Immature natural killer cell (primary cell): ENCODE data around the gene KLHL29. TPM values are rescaled to one million over a fixed set of nuclear protein-coding genes. Genes with fewer than 3 reads are reported as not detected.

Experiments
- DNase-seq, 3 donors: peaks; one replicate each; pipeline ENCODE4 v3.0.0; 2022; ENCODE audit warnings: mixed read lengths in 1 of 3
- H3K27ac Mint-ChIP-seq, 6 donors: one replicate each; pipeline ENCODE4 v1.8.0; 2020; ENCODE audit warnings: mixed read lengths in 6 of 6, mild to moderate bottlenecking in 5 of 6, inconsistent platforms in 4 of 6, moderate library complexity in 3 of 6
- H3K27me3 Mint-ChIP-seq, 3 donors: one replicate each; pipeline ENCODE4 v1.8.0; 2020 to 2021; ENCODE audit warnings: low read depth in 3 of 3, mild to moderate bottlenecking in 3 of 3, mixed read lengths in 3 of 3, moderate library complexity in 3 of 3, inconsistent platforms in 1 of 3
- H3K36me3 Mint-ChIP-seq, 3 donors: one replicate each; pipeline ENCODE4 v1.8.0; 2020; ENCODE audit warnings: mixed read lengths in 3 of 3, inconsistent platforms in 2 of 3, mild to moderate bottlenecking in 2 of 3
- H3K4me1 Mint-ChIP-seq, 2 donors: one replicate each; pipeline ENCODE4 v1.8.0; 2020; ENCODE audit warnings: inconsistent platforms in 2 of 2, mild to moderate bottlenecking in 2 of 2, mixed read lengths in 2 of 2, moderate library complexity in 1 of 2
- H3K4me3 Mint-ChIP-seq, 5 donors: one replicate each; pipeline ENCODE4 v1.8.0; 2020; ENCODE audit warnings: mild to moderate bottlenecking in 5 of 5, mixed read lengths in 5 of 5, inconsistent platforms in 3 of 5, moderate library complexity in 3 of 5
- H3K9me3 Mint-ChIP-seq, 6 donors: one replicate each; pipeline ENCODE4 v1.8.0; 2020; ENCODE audit warnings: mild to moderate bottlenecking in 6 of 6, mixed read lengths in 6 of 6, inconsistent platforms in 4 of 6, moderate library complexity in 3 of 6
- polyA plus RNA-seq, 3 donors: library from polyadenylated mRNA; unstranded; fragments of 300-500 nt; fragmentation: Illumina TruSeq; gene quantifications; one replicate each; pipeline ENCODE4 v1.2.3, GENCODE V29; 2021

KLHL29 gene
- polyA plus RNA-seq, 3 donors from 2014 or later = 0.02 to 0.41 TPM; not detected in 1

DNA sequence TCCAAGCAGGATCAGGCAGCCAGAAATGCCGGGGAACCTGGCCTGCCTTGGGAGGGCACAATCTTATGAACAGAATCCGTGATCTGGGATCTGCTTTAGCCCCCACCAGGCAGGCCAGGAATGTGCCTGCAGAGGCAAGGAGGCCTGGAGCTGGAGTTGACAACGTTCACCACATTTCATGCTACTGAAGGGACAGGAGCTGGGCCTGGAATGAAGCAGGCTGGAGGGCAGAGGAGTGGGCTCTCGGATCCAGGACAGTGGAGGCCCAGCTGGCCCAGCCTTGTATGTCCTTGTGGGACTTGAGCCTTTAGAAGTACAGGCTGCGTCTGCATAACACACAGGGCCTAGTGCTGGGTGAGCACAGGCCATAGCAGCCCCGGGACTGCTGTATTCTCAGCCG, 91.8 kb downstream of the KLHL29 start:
- no peaks in the 10 kb centered on the region for H3K4me1 Mint-ChIP-seq
- no peak overlapping the region for H3K27ac Mint-ChIP-seq
- peaks cover 0 to 1% (median 0%) of the 10 kb centered on the region in 6 donors for H3K9me3 Mint-ChIP-seq
- H3K4me3 Mint-ChIP-seq = no peak overlapping the region
- peaks cover 0 to 4% (median 0%) of the 10 kb centered on the region in 3 donors for H3K27me3 Mint-ChIP-seq
- H3K36me3 Mint-ChIP-seq = no peaks in the 10 kb centered on the region
- no peak for DNase-seq

DNA sequence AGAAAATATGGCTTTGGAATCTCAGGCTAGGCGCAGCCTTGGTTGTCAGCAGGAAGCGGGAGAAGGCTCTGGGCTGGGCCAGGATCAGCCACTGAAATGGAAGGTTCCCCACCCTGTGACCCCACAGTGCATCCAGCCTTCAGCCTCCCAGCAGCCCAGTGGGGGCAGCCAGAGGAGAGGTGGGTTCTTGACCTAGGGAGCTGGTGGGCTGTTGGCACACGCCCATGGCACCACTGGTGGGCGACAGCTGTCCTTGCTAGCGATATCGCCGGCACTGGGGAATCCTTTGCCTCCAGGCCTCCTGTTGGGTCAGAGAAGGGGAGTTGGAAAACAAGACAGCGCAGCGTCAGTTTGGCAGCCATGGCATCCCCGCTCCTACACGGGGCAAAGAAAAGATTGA, 92.4 kb downstream of the KLHL29 start:
- no peaks in the 10 kb centered on the region for H3K4me1 Mint-ChIP-seq
- H3K27ac Mint-ChIP-seq = no peak overlapping the region
- no peak for DNase-seq
- H3K4me3 Mint-ChIP-seq = no peak overlapping the region
- H3K36me3 Mint-ChIP-seq = no peaks in the 10 kb centered on the region
- H3K9me3 Mint-ChIP-seq = peaks cover 0 to 1% (median 0%) of the 10 kb centered on the region in 6 donors
- H3K27me3 Mint-ChIP-seq = peaks cover 0 to 4% (median 0%) of the 10 kb centered on the region in 3 donors

DNA sequence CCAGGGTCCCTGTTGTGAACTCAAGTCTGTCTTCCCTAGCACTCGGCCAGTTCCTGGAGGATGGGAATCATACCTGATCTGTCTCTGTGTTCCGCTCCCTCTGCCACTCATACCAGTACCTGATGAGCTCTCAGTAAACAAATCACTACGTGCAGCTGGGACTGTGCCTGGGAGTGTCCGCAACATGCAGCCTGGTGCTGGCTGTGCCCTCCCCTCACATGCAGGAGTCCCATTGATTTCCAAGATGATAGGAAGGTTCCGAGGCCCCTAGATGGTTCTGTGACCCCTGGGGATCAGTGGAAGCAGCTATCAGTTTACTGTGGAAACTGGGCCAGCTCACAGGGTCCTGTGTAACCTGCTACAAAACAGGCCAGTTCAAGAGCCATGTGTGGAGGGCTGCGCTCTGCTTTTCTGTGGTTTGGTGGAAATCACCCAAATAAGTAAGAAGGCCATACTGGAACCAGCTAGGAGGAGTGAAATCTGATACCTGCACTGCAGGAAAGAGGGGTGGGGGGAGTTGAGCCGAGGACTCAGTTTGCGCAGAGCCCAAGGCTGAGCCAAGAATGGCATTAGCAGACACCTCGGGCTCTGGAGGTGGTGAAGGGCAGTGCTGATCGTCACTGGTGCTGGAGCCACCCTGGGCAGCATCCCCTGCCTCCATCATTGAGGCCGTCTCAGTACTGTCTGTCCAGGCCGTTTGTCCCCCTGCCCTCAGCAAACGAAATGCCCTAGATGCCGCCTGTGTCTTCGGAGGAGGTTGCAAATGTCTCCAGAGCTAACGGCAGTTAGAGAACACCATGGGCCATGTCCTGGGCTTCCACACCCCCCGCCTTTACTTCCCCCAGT, 93.3 kb downstream of the KLHL29 start:
- Mint-ChIP-seq H3K9me3 (peaks cover 0 to 1% (median 0%) of the 10 kb centered on the region in 6 donors), H3K4me3 (no peak overlapping the region), H3K27ac (no peak overlapping the region), H3K27me3 (peaks cover 0 to 4% (median 0%) of the 10 kb centered on the region in 3 donors), H3K4me1 (no peaks in the 10 kb centered on the region), H3K36me3 (no peaks in the 10 kb centered on the region)
- DNase-seq = no peak

DNA sequence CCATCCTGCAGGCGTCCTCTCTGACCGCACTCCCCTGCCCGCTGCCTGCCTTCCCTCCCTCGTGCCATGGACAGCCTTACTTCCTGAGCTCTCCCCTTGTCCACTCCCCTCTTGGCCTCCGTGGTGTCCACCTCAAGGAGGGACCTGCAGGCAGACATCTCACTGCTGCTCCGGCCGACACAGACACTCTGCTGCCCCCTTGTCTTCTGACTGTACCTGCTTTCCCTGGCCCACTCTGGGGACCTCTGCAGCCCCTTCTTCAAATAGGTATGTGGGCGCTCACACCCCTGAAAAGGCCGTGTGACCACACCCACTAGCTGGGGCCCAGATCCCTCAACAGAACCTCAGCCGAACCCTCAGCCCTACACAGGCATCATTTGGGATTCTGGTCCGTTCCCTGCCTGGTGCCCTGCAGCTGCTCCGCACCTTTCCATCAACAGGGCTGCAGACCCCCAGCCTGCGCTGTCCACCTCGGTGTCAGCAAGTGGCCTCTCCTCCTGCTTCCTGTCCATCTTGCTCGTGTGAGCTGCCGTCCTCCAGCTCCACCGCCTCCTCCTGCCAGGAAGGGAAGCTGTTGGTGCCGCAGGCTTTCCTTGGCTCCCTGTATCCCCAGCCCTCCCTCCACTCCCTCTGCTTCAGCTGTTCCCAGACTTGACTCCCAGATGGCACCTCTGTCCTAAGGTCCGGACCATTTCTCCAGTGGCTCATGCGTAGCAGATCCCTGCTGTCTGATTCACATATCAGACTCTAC, 94.1 kb downstream of the KLHL29 start:
- peaks cover 0 to 1% (median 0%) of the 10 kb centered on the region in 6 donors for H3K9me3 Mint-ChIP-seq
- DNase-seq = no peak
- no peaks in the 10 kb centered on the region for H3K4me1 Mint-ChIP-seq
- peaks cover 0 to 5% (median 0%) of the 10 kb centered on the region in 3 donors for H3K27me3 Mint-ChIP-seq
- H3K4me3 Mint-ChIP-seq = no peak overlapping the region
- no peak overlapping the region for H3K27ac Mint-ChIP-seq
- no peaks in the 10 kb centered on the region for H3K36me3 Mint-ChIP-seq

DNA sequence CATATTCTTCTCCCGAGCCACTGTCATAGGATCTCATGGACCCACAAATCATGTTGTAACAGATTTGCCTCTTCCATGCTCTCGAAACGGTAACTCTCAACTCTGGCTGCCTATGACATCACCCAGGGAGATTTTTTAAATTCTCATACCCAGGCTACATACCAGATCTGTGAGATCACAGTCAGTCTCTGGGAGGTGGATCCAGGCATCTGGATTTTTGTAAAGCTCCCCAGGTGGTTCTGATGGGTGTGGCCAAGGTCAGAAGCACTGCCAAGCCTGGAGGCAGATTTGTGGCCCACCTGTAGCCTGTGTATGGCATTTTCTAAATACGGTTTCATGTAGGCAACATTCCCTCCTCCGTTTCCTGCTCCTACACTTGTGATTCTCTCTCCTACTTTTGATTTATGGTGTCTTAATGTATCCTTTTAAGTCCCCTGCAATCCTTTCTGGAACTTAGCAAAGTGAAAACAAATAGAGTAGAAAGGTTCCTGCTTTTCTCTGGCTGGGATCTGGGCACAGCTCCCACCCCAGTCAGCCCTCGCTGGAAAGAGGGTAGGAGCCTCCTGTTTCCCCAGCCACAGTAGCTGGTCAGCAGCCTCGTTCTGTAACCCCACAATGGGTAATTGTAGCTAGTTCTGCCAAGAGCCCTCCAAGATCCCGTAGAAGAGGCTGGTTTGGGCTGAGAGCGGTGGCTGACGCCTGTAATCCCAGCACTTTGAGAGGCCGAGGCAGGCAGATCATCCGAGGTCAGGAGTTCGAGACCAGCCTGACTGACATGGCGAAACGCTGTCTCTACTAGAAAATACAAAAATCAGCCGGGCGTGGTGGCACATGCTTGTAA, 96.2 kb downstream of the KLHL29 start:
- DNase-seq = no peak
- Mint-ChIP-seq H3K27me3 (peaks cover 0 to 9% (median 0%) of the 10 kb centered on the region in 3 donors), H3K4me3 (no peak overlapping the region), H3K9me3 (no peaks in the 10 kb centered on the region), H3K36me3 (no peaks in the 10 kb centered on the region), H3K4me1 (no peaks in the 10 kb centered on the region), H3K27ac (no peak overlapping the region)

DNA sequence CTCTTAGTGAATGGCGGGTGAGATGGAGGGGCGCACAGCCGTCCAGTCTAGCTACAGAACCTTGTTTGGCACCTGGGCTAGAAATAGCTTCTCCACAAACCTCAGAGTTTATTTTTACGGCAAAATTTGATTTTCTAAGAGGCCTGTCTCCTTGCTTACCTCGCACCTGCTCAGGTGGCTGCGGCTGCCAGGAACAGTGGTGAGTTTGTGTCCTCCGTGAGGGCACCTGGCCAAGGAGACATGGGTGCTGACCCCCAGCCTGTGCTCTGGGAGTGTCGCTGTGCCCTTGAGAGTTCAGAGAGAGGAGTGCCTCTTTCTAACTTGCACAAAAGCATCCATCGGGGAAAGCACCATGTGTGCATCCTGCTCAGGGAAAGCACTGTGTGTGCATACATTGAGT, 97.2 kb downstream of the KLHL29 start:
- H3K4me1 Mint-ChIP-seq = no peaks in the 10 kb centered on the region
- H3K4me3 Mint-ChIP-seq = no peak overlapping the region
- peaks cover 0 to 5% (median 0%) of the 10 kb centered on the region in 3 donors for H3K27me3 Mint-ChIP-seq
- DNase-seq = no peak
- no peaks in the 10 kb centered on the region for H3K36me3 Mint-ChIP-seq
- no peaks in the 10 kb centered on the region for H3K9me3 Mint-ChIP-seq
- no peak overlapping the region for H3K27ac Mint-ChIP-seq

DNA sequence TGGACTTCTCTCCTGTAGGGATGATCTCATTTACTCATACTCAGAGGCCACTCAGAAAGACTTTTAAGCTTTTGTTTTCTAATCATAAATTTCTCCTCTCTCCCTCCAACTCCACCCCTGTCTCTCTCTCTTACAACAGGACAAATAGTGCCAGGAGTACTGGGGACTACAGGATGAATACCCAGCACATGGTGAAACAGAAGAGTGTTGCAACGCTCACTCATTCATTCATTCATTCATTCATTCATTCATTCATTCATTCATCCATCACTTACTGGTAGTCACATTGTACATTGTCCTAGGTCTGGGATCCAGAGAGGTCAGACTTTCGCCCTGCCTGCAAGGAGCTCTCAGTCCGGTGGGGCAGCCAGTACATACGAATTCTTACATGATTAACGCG, 97.6 kb downstream of the KLHL29 start:
- H3K9me3 Mint-ChIP-seq = no peaks in the 10 kb centered on the region
- H3K27me3 Mint-ChIP-seq = peaks cover 0 to 4% (median 0%) of the 10 kb centered on the region in 3 donors
- H3K4me1 Mint-ChIP-seq = no peaks in the 10 kb centered on the region
- H3K36me3 Mint-ChIP-seq = no peaks in the 10 kb centered on the region
- H3K4me3 Mint-ChIP-seq = no peak overlapping the region
- no peak for DNase-seq
- H3K27ac Mint-ChIP-seq = no peak overlapping the region

DNA sequence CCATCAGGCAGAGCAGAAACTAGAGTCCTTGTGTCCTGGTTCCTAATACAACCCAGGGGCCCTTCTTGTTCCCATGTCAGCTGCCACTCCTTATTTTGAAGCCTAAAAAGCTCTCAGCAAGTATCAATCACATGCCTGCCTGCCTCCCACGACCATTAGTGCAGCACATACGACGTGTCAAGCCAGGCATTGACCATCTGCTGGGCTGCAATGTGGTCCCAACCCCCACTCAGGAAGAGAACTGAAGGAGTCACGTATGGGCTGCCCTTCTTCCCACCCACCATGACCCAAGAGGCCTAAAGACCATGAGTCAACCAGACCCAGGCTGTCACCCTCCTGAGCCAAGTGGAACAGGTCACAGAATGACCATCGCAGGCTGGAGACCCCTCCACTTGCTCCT, 98.8 kb downstream of the KLHL29 start:
- Mint-ChIP-seq H3K36me3 (no peaks in the 10 kb centered on the region), H3K27ac (no peak overlapping the region), H3K9me3 (no peaks in the 10 kb centered on the region), H3K4me3 (no peak overlapping the region), H3K27me3 (peaks cover 0 to 4% (median 0%) of the 10 kb centered on the region in 3 donors), H3K4me1 (no peaks in the 10 kb centered on the region)
- DNase-seq = no peak

DNA sequence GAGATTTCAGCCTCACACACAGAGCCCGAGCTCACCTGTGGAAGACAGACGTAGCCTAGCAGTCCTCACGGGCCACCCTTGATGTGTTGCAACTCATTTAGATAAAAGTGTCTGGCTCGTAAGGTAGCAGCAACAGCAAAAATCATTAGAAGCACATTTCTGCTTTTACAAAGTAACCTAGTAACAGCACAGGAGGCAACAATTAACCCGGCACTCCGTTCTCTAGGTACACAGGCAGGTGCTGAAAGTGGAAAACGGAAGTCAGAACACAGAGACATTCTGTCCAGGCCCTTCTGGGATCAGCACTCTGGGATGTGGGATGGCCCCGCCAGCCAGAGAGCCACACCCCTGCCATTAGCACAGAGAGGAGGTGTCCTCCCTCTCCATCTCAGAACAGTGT, 99.3 kb downstream of the KLHL29 start:
- Mint-ChIP-seq H3K4me3 (no peak overlapping the region), H3K27me3 (peaks cover 0 to 4% (median 0%) of the 10 kb centered on the region in 3 donors), H3K9me3 (no peaks in the 10 kb centered on the region), H3K36me3 (no peaks in the 10 kb centered on the region), H3K27ac (no peak overlapping the region), H3K4me1 (no peaks in the 10 kb centered on the region)
- DNase-seq = no peak

DNA sequence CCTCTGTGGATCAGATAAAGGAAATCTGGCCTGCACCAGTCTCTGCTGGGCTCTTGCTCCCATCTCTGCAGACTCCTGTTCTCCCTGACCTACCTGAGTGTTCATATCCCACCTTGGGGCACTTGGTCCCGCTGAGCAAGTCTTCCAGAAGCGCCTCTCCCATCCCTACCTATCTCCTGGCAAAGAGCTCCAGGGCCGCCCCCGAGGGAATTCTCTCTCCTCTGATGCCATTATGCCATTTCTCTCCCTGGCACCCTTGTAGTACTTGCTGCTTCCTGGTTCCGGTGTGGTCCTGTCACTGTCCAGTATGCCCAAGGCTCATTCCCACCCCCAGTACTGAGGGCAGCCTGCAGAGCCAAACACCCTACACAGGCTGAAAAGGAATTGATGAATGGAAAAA, 99.8 kb downstream of the KLHL29 start:
- no peak for DNase-seq
- no peaks in the 10 kb centered on the region for H3K4me1 Mint-ChIP-seq
- H3K27me3 Mint-ChIP-seq = peaks cover 0 to 4% (median 0%) of the 10 kb centered on the region in 3 donors
- H3K27ac Mint-ChIP-seq = no peak overlapping the region
- no peaks in the 10 kb centered on the region for H3K9me3 Mint-ChIP-seq
- no peaks in the 10 kb centered on the region for H3K36me3 Mint-ChIP-seq
- H3K4me3 Mint-ChIP-seq = no peak overlapping the region

DNA sequence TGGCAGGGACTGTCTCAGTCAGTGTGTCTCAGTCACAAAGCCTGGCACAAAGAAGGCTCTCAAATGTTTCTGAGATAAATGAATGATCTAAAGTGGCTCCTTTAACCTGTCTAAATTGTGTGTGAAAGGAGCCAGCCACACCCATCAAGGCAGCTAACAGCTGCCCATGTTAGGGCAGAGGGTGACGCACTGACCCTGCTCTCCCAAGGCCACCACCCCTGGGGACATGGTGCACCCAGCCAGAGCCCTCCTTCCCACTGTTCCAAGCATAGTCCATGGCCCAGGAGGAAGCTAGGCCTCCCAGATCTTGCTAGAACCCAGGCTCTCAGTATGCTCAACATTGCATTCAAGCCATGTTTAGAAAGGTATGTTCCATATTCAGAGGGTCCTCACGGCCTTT, 100.3 kb downstream of the KLHL29 start:
- Mint-ChIP-seq H3K4me3 (no peak overlapping the region), H3K27me3 (peaks cover 0 to 4% (median 0%) of the 10 kb centered on the region in 3 donors), H3K36me3 (no peaks in the 10 kb centered on the region), H3K4me1 (no peaks in the 10 kb centered on the region), H3K27ac (no peak overlapping the region), H3K9me3 (no peaks in the 10 kb centered on the region)
- DNase-seq = no peak

DNA sequence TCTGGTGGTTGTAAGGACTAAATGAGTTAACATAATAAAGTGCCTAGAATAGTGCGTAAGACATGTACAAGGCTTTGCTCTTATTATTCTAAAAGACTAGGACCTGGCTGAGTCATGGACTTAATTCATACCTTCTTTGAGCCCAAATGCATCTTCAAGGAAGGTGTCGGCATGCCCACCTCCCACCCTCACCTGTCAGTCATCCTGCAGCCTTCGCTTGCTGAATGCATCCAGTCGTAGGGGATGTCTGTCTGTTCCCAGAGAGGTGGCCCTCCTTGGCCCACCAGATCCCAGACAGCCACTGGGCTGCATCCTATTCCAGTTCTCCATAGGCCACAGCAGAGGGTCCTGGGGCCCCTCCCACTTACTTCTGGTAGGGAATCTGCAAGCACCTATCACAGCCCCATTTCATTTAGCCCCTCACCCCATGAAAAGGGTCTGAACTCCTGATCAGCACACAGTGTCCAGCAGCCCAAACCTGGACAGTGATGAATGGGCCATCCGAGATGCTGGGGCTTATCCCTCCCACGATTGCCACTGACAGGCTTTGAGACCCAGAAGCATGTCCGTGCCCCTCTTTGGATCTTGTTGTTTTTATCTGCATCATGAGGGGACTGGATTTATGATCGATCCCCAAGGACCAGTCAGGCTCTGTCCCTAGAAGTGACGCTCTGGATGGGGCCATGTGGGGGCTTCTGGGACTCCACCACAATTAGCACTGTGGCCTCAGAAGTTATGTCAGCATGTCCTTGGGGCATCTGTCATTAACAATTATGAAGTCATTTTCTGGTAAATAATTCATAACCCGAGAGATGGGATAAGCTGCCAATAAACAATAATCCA, 101.1 kb downstream of the KLHL29 start:
- Mint-ChIP-seq H3K27me3 (peaks cover 0 to 4% (median 0%) of the 10 kb centered on the region in 3 donors), H3K4me1 (no peaks in the 10 kb centered on the region), H3K4me3 (no peak overlapping the region), H3K36me3 (no peaks in the 10 kb centered on the region), H3K9me3 (no peaks in the 10 kb centered on the region), H3K27ac (no peak overlapping the region)
- DNase-seq = no peak

DNA sequence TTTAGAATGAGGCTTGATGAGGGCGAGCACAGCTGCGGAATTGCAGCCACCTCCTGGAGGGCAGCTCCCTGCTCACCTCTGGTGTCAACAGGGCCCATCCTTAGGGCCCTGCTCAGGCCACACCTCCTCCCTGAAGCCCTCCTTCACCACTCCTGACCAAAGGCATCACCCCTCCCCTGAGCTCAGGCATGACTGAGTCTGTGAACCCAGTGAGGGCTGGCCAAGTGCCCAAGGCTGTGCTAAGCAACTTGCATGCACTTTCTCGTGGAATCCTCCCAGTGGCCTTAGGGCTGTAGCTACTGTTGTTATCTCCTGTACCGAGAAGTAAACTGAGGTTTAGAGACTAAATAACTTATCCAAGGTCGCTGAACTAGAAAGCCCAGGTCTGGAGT, 101.7 kb downstream of the KLHL29 start:
- Mint-ChIP-seq H3K27me3 (peaks cover 0 to 4% (median 0%) of the 10 kb centered on the region in 3 donors), H3K4me1 (no peaks in the 10 kb centered on the region), H3K4me3 (no peak overlapping the region), H3K9me3 (no peaks in the 10 kb centered on the region), H3K36me3 (no peaks in the 10 kb centered on the region), H3K27ac (no peak overlapping the region)
- no peak for DNase-seq
